GM10266 (cell line): ENCODE data around the gene GSK3B.
"Not testable (repeated sequence)": the region's sequence is repeated elsewhere in the genome, so short reads cannot be mapped to it uniquely, and the experiment has no call there.

Source experiments
- DNase-seq: peaks from one replicate; pipeline ENCODE4 v3.0.0; 2012; ENCODE audit errors: extremely low spot score
- CTCF ChIP-seq: IDR thresholded peaks from 2 replicates; pipeline ENCODE4 v1.5.1; 2012; ENCODE audit warnings: mild to moderate bottlenecking, low read depth; ENCODE audit not compliant: control insufficient read depth, insufficient read depth; ENCODE audit errors: missing control alignments

GSK3B gene

GRCh38 chr3:119898478-119899191 lies 195.6 kb downstream of the GSK3B start:
- no peak for TF ChIP-seq CTCF
- DNase-seq, result no peak

GRCh38 chr3:119894195-119894594 lies 200.1 kb downstream of the GSK3B start:
- TF ChIP-seq CTCF, result no peak
- no peak for DNase-seq

GRCh38 chr3:119893769-119894168 lies 200.5 kb downstream of the GSK3B start:
- no peak for DNase-seq
- no peak for TF ChIP-seq CTCF

GRCh38 chr3:119891944-119892721 lies 202.1 kb downstream of the GSK3B start:
- peak; percentile 18 for DNase-seq
- TF ChIP-seq CTCF, result peak; percentile 60

GRCh38 chr3:119888681-119889080 lies 205.6 kb downstream of the GSK3B start:
- DNase-seq, result not testable (repeated sequence)

GRCh38 chr3:119885746-119886530 lies 208.3 kb downstream of the GSK3B start:
- no peak for TF ChIP-seq CTCF
- no peak for DNase-seq

- no peak for DNase-seq
- TF ChIP-seq CTCF, result no peak
Observed at GRCh38 chr3:119884161-119884557, 210.1 kb downstream of the GSK3B start.
